OCI-LY1 (cell line): ENCODE measurements around the gene BRD3.
A peak's percentile ranks its signal among the peaks of the same experiment; 100 is the strongest.

Experiments used
- H2AFZ ChIP-seq: fragments of 200-600 bp; sonication (generic), shearing (Covaris generic); 2 replicates; pipeline ENCODE4 v1.6.0; 2014; ENCODE audit warnings: antibody characterized with exemption, mild to moderate bottlenecking, low read length
- H3F3A ChIP-seq: fragments of 200-600 bp; sonication (generic), shearing (Covaris generic); 2 replicates; pipeline ENCODE4 v1.6.0; 2014; ENCODE audit warnings: mild to moderate bottlenecking, antibody characterized with exemption, low read length, moderate library complexity; ENCODE audit not compliant: insufficient read depth
- H3K27ac ChIP-seq: fragments of 200-600 bp; sonication (generic); 2 replicates; pipeline ENCODE4 v1.5.1; 2014; ENCODE audit warnings: low read length, mixed run types, mild to moderate bottlenecking, low read depth; ENCODE audit not compliant: poor library complexity, severe bottlenecking
- H3K27me3 ChIP-seq: fragments of 200-600 bp; sonication (generic); 2 replicates; pipeline ENCODE4 v1.6.0; 2014; ENCODE audit warnings: antibody characterized with exemption, mild to moderate bottlenecking, low read length, moderate library complexity; ENCODE audit not compliant: insufficient read depth
- H3K36me3 ChIP-seq: fragments of 200-600 bp; sonication (generic); 2 replicates; pipeline ENCODE4 v1.6.1; 2014; ENCODE audit warnings: mild to moderate bottlenecking, antibody characterized with exemption, low read length, moderate library complexity, mixed read lengths; ENCODE audit not compliant: insufficient read depth
- H3K4me1 ChIP-seq: fragments of 200-600 bp; sonication (generic); 2 replicates; pipeline ENCODE4 v1.5.1; 2014; ENCODE audit warnings: mild to moderate bottlenecking, low read length, moderate library complexity; ENCODE audit not compliant: insufficient read depth, severe bottlenecking
- H3K4me2 ChIP-seq: fragments of 200-600 bp; sonication (generic), shearing (Covaris generic); 2 replicates; pipeline ENCODE4 v1.6.1; 2014; ENCODE audit warnings: low read length
- H3K4me3 ChIP-seq: fragments of 200-600 bp; sonication (generic); 2 replicates; pipeline ENCODE4 v1.5.1; 2014; ENCODE audit warnings: low read length, low read depth, mild to moderate bottlenecking, mixed read lengths; ENCODE audit not compliant: poor library complexity, severe bottlenecking
- H3K79me2 ChIP-seq: fragments of 200-600 bp; shearing (Covaris generic); 2 replicates; pipeline ENCODE4 v1.6.1; 2016; ENCODE audit warnings: mixed run types, low read length, mixed read lengths; ENCODE audit not compliant: insufficient read depth
- H3K9ac ChIP-seq: fragments of 200-600 bp; sonication (generic), shearing (Covaris generic); 2 replicates; pipeline ENCODE4 v1.6.1; 2014; ENCODE audit warnings: mild to moderate bottlenecking, low read length, mixed read lengths
- H3K9me2 ChIP-seq: fragments of 200-600 bp; sonication (generic), shearing (Covaris generic); 2 replicates; pipeline ENCODE4 v1.6.1; 2014; ENCODE audit warnings: low read depth, mild to moderate bottlenecking, low read length, mixed read lengths
- H3K9me3 ChIP-seq: fragments of 200-600 bp; shearing (Covaris generic); 2 replicates; pipeline ENCODE4 v1.6.1; 2014; ENCODE audit warnings: low read length, mixed read lengths
- H4K20me1 ChIP-seq: fragments of 200-600 bp; sonication (generic), shearing (Covaris generic); 2 replicates; pipeline ENCODE4 v1.6.0; 2016; ENCODE audit warnings: mild to moderate bottlenecking, low read length; ENCODE audit not compliant: insufficient read depth
- CTCF ChIP-seq: fragments of 200-600 bp; sonication (generic), shearing (Covaris generic); IDR thresholded peaks from 2 replicates; pipeline ENCODE4 v1.5.1; 2017; ENCODE audit warnings: mild to moderate bottlenecking, antibody characterized with exemption, low read length, moderate library complexity, mixed read lengths
- EZH2 ChIP-seq: fragments of 200-600 bp; sonication (generic), shearing (Covaris generic); IDR thresholded peaks from 2 replicates; pipeline ENCODE4 v1.8.0; 2017; ENCODE audit warnings: borderline replicate concordance, mixed run types, mild to moderate bottlenecking, antibody characterized with exemption, low read length, moderate library complexity, mixed read lengths

Gene BRD3

GRCh38 chr9:134069480-134070399 is 1.9 kb upstream of the BRD3 start:
- no peak overlapping the region for H2AFZ ChIP-seq
- TF ChIP-seq CTCF (no peak), EZH2 (no peak)
- no peak overlapping the region for H3K27ac ChIP-seq
- 0 out of 2 replicates have a peak overlapping the region, but pooled peaks have one; percentile 94 for H3K4me2 ChIP-seq
- no peaks in the 10 kb centered on the region for H3K9me2 ChIP-seq
- H3K9me3 ChIP-seq = 0 out of 2 replicates have a peak, but pooled peaks cover 5% of the 10 kb centered on the region
- no peak overlapping the region for H3K9ac ChIP-seq
- H3K27me3 ChIP-seq = peaks cover 20% of the 10 kb centered on the region; the same call in 1 of the 2 replicates
- no peaks in the 10 kb centered on the region for H3K79me2 ChIP-seq
- no peak overlapping the region for H3K4me3 ChIP-seq
- peaks cover 15% of the 10 kb centered on the region for H3K4me1 ChIP-seq
- H4K20me1 ChIP-seq = no peaks in the 10 kb centered on the region
- H3F3A ChIP-seq = no peaks in the 10 kb centered on the region
- H3K36me3 ChIP-seq = no peaks in the 10 kb centered on the region; the same call in 1 of the 2 replicates

GRCh38 chr9:134068744-134069479 is 1.1 kb upstream of the BRD3 start:
- Histone ChIP-seq H3K79me2 (no peaks in the 10 kb centered on the region), H2AFZ (no peak overlapping the region), H3K4me2 (peak overlapping the region; percentile 94), H3F3A (no peaks in the 10 kb centered on the region), H3K36me3 (no peaks in the 10 kb centered on the region), H3K9me2 (no peaks in the 10 kb centered on the region), H3K9ac (peak overlapping the region; percentile 61), H3K4me3 (peak overlapping the region; percentile 68), H3K27ac (no peak overlapping the region), H4K20me1 (no peaks in the 10 kb centered on the region), H3K27me3 (peaks cover 20% of the 10 kb centered on the region; the same call in 1 of the 2 replicates), H3K4me1 (peaks cover 15% of the 10 kb centered on the region), H3K9me3 (no peaks in the 10 kb centered on the region)
- TF ChIP-seq EZH2 (no peak), CTCF (no peak)

GRCh38 chr9:134066913-134067851 is 644 bp downstream of the BRD3 start:
- Histone ChIP-seq H3K27me3 (peaks cover 25% of the 10 kb centered on the region), H3K9me2 (no peaks in the 10 kb centered on the region), H4K20me1 (no peaks in the 10 kb centered on the region), H3K9me3 (no peaks in the 10 kb centered on the region), H3K4me2 (peak overlapping the region; percentile 93), H3K36me3 (no peaks in the 10 kb centered on the region), H3K9ac (peak overlapping the region; percentile 74), H3K27ac (no peak overlapping the region), H3K4me1 (peaks cover 15% of the 10 kb centered on the region), H2AFZ (no peak overlapping the region), H3K4me3 (peak overlapping the region; percentile 80), H3F3A (no peaks in the 10 kb centered on the region), H3K79me2 (no peaks in the 10 kb centered on the region)
- TF ChIP-seq EZH2 (no peak), CTCF (no peak)
